ENCODE results near the gene KCTD6. TPM values are rescaled to one million over a fixed set of nuclear protein-coding genes. Genes with fewer than 3 reads are reported as not detected.

KCTD6 gene
- total and polyA plus RNA-seq, 2 of the 8 experiments (the other 6 are each of a cell fraction or from before 2014, with no cell fraction given): 17.4 to 21.4 TPM

DNA sequence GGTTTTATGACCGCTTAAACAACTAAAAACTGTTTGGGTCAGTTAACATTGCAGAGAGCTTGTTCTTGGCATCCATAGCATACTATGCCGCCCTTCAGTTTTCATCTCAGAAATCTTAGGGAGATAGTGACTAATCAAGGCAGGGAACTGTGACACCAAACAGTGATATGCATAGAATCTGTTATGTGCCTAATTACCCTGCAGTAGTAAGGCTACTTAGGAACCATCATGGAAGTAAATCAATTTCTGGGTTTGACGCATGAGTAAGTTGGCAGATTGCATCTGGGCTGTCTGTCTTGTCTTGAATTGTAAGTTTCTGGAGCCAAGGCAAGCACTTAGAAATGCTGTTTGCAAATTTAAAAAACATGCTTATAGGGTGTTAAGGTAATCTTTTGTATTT is 22.5 kb downstream of the KCTD6 start:
- ChIA-PET CTCF (ENCODE audit: partially characterized antibody) (interaction anchor here (0.9 to 1.8 kb wide), 3 partner anchors 15 to 297 kb away, joined by 3 to 4 read pairs (median 4); no protein-coding TSS in a partner anchor), POLR2A (ENCODE audit: partially characterized antibody) (interaction anchor here (1.0 kb wide), 1 partner anchor 9 kb away, joined by 3 read pairs; no protein-coding TSS in a partner anchor)
- H3K56ac ChIP-seq (replicated peaks; ENCODE audit: insufficient read length, low read depth, low read length): no peak overlapping the region
- H2BK12ac ChIP-seq (ENCODE audit: low read depth, low read length): no peak overlapping the region
- peaks cover 0 to 1% (median 0%) of the 10 kb centered on the region in 4 experiments; a peak in 1 of 7 replicates for H3K27me3 ChIP-seq (replicated peaks in 1 of 4; ENCODE audit: control insufficient read depth in 3 of 4, extremely low read depth in 1 of 4, insufficient read depth in 3 of 4, low read length in 3 of 4)
- H3K27ac ChIP-seq (ENCODE audit: low read depth, low read length): no peak overlapping the region
- no peak overlapping the region for H3K18ac ChIP-seq (ENCODE audit: extremely low read depth, low read length)
- no peak overlapping the region for H2AFZ ChIP-seq (ENCODE audit: low read length)
- no peaks in the 10 kb centered on the region; a peak in 2 of 7 replicates for H3K4me1 ChIP-seq (replicated peaks in 1 of 4; ENCODE audit: control insufficient read depth in 3 of 4, insufficient read depth in 4 of 4, low read length in 3 of 4)
- H4K91ac ChIP-seq (replicated peaks; ENCODE audit: insufficient read length, low read length): no peak overlapping the region
- no peak overlapping the region for H3K4me3 ChIP-seq (ENCODE audit: extremely low read depth in 1 of 4, insufficient read depth in 2 of 4, low read depth in 3 of 4, low read length in 4 of 4)
- H3K9ac ChIP-seq (replicated peaks in 1 of 4; ENCODE audit: extremely low read depth in 1 of 4, low read depth in 3 of 4, low read length in 3 of 4): no peak overlapping the region
- no peaks in the 10 kb centered on the region for H3K79me2 ChIP-seq (ENCODE audit: control insufficient read depth in 1 of 2, insufficient read depth in 2 of 2, low read length in 2 of 2)
- H3K23me2 ChIP-seq (ENCODE audit: low read depth, low read length): no peaks in the 10 kb centered on the region
- no peak overlapping the region for H2AK5ac ChIP-seq (ENCODE audit: low read depth, low read length)
- no peaks in the 10 kb centered on the region for H3K36me3 ChIP-seq (ENCODE audit: control insufficient read depth in 2 of 4, insufficient read depth in 4 of 4, low read length in 3 of 4)
- H3K4me2 ChIP-seq (ENCODE audit: insufficient read depth in 1 of 2, low read depth in 2 of 2, low read length in 2 of 2): no peak overlapping the region
- no peak overlapping the region for H3K14ac ChIP-seq (ENCODE audit: insufficient read length)
- H2BK120ac ChIP-seq (replicated peaks; ENCODE audit: low read depth, low read length): no peak overlapping the region
- no peak for TF ChIP-seq MAFK (IDR thresholded peaks at IDR 0.05; ENCODE audit: low read depth, low read length)
- TF ChIP-seq SP4 (IDR thresholded peaks at IDR 0.05; ENCODE audit: low read length): no peak
- H3K23ac ChIP-seq (ENCODE audit: insufficient read length): no peak overlapping the region
- no peak overlapping the region for H4K8ac ChIP-seq (ENCODE audit: extremely low read depth, insufficient read depth, low read length)
- no peak overlapping the region for H4K5ac ChIP-seq (ENCODE audit: insufficient read length, low read depth, low read length)
- 87% methylated on average over 3 of the region's 3 CpGs; no CpG with 5 or more reads in 1 of the 2 experiments for WGBS, 2 experiments (ENCODE audit: extremely low coverage in 1 of 2, insufficient coverage in 1 of 2, insufficient read length in 1 of 2, insufficient replicate concordance in 2 of 2, low coverage in 1 of 2, low lambda C conversion rate in 2 of 2, missing lambda C conversion rate in 1 of 2)
- H2BK20ac ChIP-seq (ENCODE audit: low read length): no peak overlapping the region
- H3K79me1 ChIP-seq (ENCODE audit: low read depth, low read length): no peaks in the 10 kb centered on the region
- no peak overlapping the region for H2BK15ac ChIP-seq (ENCODE audit: low read length)
- no peak for FAIRE-seq
- no peak overlapping the region for H3K4ac ChIP-seq (replicated peaks; ENCODE audit: insufficient read length, low read depth, low read length)
- DNase-seq (ENCODE audit: low read depth in 1 of 2, low spot score in 2 of 2): no peak
- no peaks in the 10 kb centered on the region for H4K20me1 ChIP-seq (replicated peaks in 1 of 2; ENCODE audit: control insufficient read depth in 1 of 2, insufficient read depth in 2 of 2, low read length in 2 of 2)
- no peaks in the 10 kb centered on the region for H3K9me3 ChIP-seq (ENCODE audit: insufficient read depth in 2 of 2, low read depth in 1 of 2, low read length in 1 of 2)
- H2BK5ac ChIP-seq (ENCODE audit: low read depth, low read length): no peak overlapping the region
